Tibial artery (tissue), 4 donors: ENCODE data around the gene ATPAF2.

ENCODE experiments used
- DNase-seq, 2 donors: peaks; one replicate each; pipeline ENCODE4 v3.0.0-alpha.2; 2019
- H3K27ac ChIP-seq, 2 donors: fragments of 200-600 bp; sonication (generic) in 1 of 2; 1 replicate in 1 of 2; 2 replicates in 1 of 2; pipeline ENCODE4 v1.5.1; 2018 to 2019; ENCODE audit warnings: mild to moderate bottlenecking in 1 of 2
- H3K27me3 ChIP-seq, 2 donors: fragments of 200-600 bp; sonication (generic) in 1 of 2; one replicate each; pipeline versions ENCODE4 v1.5.1 to v1.6.0; 2016 to 2019
- H3K36me3 ChIP-seq, 3 donors: fragments of 200-600 bp; sonication (generic) in 2 of 3; one replicate each; pipeline ENCODE4 v1.5.1; 2016 to 2019; ENCODE audit warnings: mild to moderate bottlenecking in 2 of 3
- H3K4me1 ChIP-seq, 4 donors: fragments of 200-600 bp; sonication (generic) in 2 of 4; 1 replicate in 3 of 4; 2 replicates in 1 of 4; pipeline ENCODE4 v1.5.1; 2016 to 2019
- H3K4me3 ChIP-seq, 2 donors: fragments of 200-600 bp; sonication (generic) in 1 of 2; 1 replicate in 1 of 2; 2 replicates in 1 of 2; pipeline ENCODE4 v1.5.1; 2018 to 2019; ENCODE audit warnings: mild to moderate bottlenecking in 2 of 2
- H3K9me3 ChIP-seq, 3 donors: fragments of 200-600 bp; sonication (generic) in 1 of 3; one replicate each; pipeline ENCODE4 v1.5.1; 2016 to 2019
- CTCF ChIP-seq, 2 experiments: fragments of 200-600 bp in 1 of 2; fragments of 450-650 bp in 1 of 2; IDR thresholded peaks; one replicate each; pipeline ENCODE4 v1.5.1; 2017 to 2019; ENCODE audit warnings: antibody characterized with exemption in 2 of 2, mild to moderate bottlenecking in 1 of 2, moderate library complexity in 1 of 2
- intact Hi-C: fragments of 100-400 bp; cut with DNase I; formaldehyde crosslinking; loops from one replicate; pipeline ENCODE4 v1.15.0; 2023; ENCODE audit warnings: low total_unique reads

Gene ATPAF2

GRCh38 chr17:18009609-18010420 is 29.2 kb downstream of the ATPAF2 start:
- DNase-seq, result no peak
- intact Hi-C loops, result no loop called here
- Histone ChIP-seq H3K27ac (no peak overlapping the region), H3K36me3 (peaks cover 5 to 78% (median 23%) of the 10 kb centered on the region in 3 donors), H3K27me3 (no peaks in the 10 kb centered on the region), H3K4me1 (no peaks in the 10 kb centered on the region), H3K4me3 (no peak overlapping the region), H3K9me3 (no peaks in the 10 kb centered on the region)
- no peak for TF ChIP-seq CTCF (IDR thresholded peaks at IDR 0.05)

DNA sequence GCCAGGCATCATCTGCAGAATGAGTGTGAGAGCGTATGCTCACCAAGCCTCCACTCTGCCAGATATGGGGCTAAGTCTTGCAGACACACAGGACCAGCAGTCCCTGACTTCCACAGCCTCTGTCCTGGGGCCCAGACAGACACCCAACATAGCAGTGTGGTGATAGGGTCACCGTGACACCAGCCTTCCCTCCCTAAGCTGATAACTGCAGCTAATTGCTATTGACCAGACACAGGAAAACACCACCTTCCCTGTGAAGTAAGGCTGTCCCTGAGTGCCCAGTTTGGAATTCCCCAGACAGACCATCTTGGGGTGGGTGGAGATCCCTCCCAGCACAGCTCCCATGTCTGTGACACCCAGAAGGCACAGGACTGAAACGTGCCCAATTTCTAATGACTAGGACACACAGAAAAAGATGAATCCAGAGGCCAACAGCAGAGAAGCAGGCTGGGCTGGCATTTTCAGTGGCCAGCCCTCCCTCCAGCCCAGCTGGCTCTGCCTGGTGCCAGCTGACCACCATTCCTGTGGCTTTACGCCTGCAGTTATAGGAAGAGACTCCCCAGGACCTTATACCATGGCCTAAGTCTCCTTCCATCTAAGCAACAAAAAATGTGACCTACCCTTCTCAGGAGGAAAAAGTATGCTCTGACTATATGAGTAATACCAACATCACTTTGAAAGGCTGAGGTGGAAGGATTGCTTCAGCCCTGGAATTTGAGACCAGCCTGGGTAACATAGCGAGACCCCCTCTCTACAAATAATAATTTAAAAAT is 30.3 kb downstream of the ATPAF2 start:
- no peak overlapping the region for H3K4me3 ChIP-seq
- TF ChIP-seq CTCF (IDR thresholded peaks at IDR 0.05), result no peak
- H3K27ac ChIP-seq, result no peak overlapping the region
- intact Hi-C loops, result no loop called here
- no peaks in the 10 kb centered on the region for H3K27me3 ChIP-seq
- DNase-seq, result no peak
- no peaks in the 10 kb centered on the region for H3K4me1 ChIP-seq
- H3K9me3 ChIP-seq, result no peaks in the 10 kb centered on the region
- H3K36me3 ChIP-seq, result peaks cover 5 to 72% (median 23%) of the 10 kb centered on the region in 3 donors

DNA sequence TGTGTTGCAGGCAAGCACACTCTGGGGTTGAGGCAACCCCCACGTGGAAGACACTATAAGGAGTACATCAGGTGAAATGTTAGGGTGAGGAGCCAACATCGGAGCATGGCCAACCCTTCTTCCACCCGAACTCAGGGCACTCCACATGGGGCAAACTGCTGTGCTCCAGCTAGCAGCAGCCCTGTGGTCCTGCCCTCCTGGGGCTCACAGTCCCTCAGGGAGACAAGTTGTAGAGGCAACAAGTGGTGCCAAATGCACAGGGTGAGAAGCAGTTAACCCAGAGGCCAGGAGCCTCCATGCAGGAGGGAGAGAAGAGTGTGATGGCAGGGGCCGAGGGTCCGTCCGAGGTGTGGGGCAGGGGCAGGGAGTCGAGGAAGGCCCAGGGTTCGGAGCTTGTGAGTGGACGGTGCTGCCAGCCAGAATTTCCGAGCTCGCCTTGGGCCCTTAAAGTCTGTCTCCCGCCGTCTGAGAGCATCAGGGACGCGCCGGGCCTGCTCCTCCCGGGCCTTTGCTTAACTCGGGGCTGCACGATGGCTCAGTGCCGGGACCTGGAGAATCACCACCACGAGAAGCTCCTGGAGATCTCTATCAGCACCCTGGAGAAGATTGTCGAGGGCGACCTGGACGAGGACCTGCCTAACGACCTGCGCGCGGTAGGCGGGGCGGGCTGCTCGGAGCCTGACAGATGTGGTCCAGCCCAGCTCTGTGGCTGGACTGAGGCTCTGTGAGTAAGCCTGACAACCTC is 32.3 kb downstream of the ATPAF2 start:
- H3K27ac ChIP-seq, result no peak overlapping the region
- no peaks in the 10 kb centered on the region for H3K9me3 ChIP-seq
- DNase-seq, result no peak
- H3K4me1 ChIP-seq, result no peaks in the 10 kb centered on the region
- no peak for TF ChIP-seq CTCF (IDR thresholded peaks at IDR 0.05)
- peaks cover 2 to 70% (median 20%) of the 10 kb centered on the region in 3 donors for H3K36me3 ChIP-seq
- no peak overlapping the region for H3K4me3 ChIP-seq
- intact Hi-C loops, result no loop called here
- no peaks in the 10 kb centered on the region for H3K27me3 ChIP-seq

- H3K4me1 ChIP-seq, result no peaks in the 10 kb centered on the region
- no peak overlapping the region for H3K27ac ChIP-seq
Observed at GRCh38 chr17:18005496-18005895, 33.5 kb downstream of the ATPAF2 start.

More at GRCh38 chr17:18005496-18005895, 33.5 kb downstream of the ATPAF2 start:
- intact Hi-C loops, result no loop called here
- peaks cover 0 to 59% (median 14%) of the 10 kb centered on the region in 3 donors for H3K36me3 ChIP-seq
- H3K9me3 ChIP-seq, result no peaks in the 10 kb centered on the region
- TF ChIP-seq CTCF (IDR thresholded peaks at IDR 0.05), result no peak
- H3K27me3 ChIP-seq, result no peaks in the 10 kb centered on the region
- no peak for DNase-seq
- H3K4me3 ChIP-seq, result no peak overlapping the region
